T-helper 2 cell treated with Interferon-gamma antibody and Interleukin-4, amounts not matched to agents 100 ng/mL and 5 ng/mL, for 36 hours (primary cell): ENCODE measurements around the gene SGTA. TPM values are rescaled to one million over a fixed set of nuclear protein-coding genes. Genes with fewer than 3 reads are reported as not detected.

ENCODE experiments used
- intact Hi-C: fragments of 100-400 bp; cut with micrococcal nuclease; formaldehyde crosslinking; loops from one replicate; pipeline ENCODE4 v1.15.1; 2023
- total RNA-seq: library from RNA; stranded (reverse); gene quantifications from 2 replicates; pipeline ENCODE4 v1.2.3, GENCODE V29; 2022

The SGTA gene
- total RNA-seq, 1 donor from 2014 or later: 50.1 TPM

GRCh38 chr19:2756477-2756876 is 26.6 kb downstream of the SGTA start:
- intact Hi-C loops: no loop called here

- intact Hi-C loops: no loop called here
These were observed 27.3 kb downstream of the SGTA start for GRCh38 chr19:2755811-2756210.

DNA sequence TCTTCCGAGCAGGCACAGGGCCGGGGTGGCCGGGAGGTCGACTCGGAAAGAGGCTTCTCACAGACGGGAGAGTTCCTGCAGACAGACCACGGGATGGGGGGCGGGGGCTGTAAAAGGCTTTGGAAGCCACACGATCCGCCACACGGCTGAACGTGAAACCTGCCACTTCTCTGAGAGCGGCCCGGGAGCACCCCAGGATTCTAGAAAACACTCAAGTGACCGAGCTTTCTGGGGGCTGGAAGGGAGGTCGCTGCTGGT is 27.7 kb downstream of the SGTA start:
- intact Hi-C loops: no loop called here

- intact Hi-C loops: no loop called here
These were observed 28.2 kb downstream of the SGTA start for GRCh38 chr19:2754659-2755447.

DNA sequence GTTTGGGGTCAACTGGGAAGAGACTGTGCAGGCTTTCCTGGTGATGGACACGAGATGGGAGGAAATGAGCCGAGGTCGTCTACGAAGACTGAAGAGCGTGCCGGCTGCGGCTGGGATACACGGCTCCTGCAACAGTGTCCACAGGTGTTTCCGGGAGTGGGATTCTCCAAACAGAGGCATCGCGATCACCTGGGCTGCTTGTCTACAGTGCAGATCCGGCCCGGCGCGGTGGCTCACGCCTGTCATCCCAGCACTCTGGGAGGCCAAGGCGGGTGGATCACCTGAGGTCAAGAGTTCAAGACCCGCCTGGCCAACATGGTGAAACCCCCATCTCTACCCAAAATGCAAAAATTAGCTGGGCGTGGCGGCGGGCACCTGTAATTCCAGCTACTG is 31.6 kb downstream of the SGTA start:
- intact Hi-C loops: no loop called here

DNA sequence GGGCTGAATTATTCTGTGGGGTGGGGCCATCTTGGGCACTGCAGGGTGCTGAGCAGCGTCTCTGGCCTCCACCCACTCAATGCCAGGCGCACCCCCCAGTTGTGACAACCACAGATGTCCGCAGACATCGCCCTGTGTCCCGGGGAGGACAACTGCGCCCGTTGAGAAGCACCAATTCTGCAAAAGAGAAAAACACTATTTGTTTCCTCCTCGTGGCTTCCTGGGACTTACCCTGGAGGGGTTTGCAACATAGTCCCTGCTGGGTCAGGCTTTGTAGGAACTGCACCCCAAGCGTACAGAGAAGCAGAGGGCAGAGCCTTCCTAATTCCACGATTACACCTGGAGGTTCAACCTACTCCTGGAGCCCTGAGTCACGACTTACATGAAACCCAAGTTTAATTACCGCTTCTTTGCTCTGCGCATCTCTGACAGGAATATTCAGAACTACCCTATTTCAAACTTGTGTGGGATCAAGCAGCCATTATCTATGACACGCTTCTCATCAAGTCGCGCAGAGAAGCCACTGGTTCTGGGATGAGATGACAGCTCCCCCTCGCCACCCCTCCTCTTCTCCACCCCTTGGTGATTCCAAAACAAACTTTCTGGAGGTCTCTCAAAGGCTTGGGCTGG is 32.1 kb downstream of the SGTA start:
- intact Hi-C loops: no loop called here

DNA sequence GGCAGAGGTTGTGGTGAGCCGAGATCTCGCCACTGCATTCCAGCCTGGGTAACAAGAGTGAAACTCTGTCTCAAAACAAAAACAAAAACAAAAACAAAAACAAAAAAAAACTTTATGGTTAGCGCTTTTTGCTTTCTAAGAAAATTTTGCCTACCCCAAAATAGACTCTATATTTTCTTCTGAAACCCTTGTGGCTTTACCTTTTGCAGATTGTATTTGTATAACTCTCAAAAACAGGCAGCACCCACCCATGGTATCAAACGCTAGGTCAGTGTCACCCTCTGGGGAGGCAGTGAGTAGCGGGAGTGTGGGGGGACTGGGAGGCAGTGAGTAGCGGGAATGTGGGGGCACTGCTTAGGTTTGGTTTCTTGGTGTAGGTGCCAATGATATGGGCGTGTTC is 35.7 kb downstream of the SGTA start:
- intact Hi-C loops: loop anchor here (5.0 kb wide), 1 partner anchor 270 kb away; the partner anchor contains the start of gene GADD45B

DNA sequence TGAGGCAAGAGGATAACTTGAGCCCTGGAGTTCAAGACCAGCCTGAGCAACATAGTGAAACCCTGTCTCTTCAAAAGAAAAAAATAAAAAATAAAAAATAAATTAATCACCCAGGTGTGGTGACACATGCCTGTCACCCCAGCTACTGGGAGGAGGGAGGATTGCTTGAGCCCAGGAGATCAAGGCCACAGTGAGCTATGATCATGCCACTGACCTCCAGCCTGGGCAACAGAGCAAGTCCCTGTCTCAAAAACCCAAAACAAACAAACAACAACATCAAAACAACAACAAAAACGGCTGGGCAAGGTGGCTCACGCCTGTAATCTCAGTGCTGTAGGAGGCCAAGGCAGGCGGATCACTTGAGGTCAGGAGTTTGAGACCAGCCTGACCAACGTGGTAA is 39.0 kb downstream of the SGTA start:
- intact Hi-C loops: no loop called here

DNA sequence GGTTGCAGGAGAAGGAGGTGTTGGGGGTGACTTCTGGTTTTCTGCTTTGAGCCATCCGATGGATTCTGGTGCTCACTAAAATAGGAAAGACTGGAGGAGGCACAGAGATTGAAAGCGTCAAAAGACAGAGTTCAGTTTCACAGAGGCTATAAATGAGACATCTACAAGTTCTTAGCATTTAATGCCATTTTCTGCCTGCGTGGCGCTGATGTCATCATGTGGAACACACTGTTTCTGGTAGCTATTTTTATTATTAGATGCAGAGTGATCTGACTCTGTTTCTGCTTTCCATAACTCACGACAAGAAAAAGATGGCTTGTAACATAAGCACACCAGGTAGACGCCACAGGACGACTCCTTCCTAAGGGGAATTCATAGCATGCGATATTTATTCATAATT is 40.0 kb downstream of the SGTA start:
- intact Hi-C loops: no loop called here

GRCh38 chr19:2740314-2740656 is 42.8 kb downstream of the SGTA start:
- intact Hi-C loops: loop anchor here (1.0 kb wide), 1 partner anchor 43 kb away; the partner anchor contains the start of gene SGTA

GRCh38 chr19:2739602-2740313 is 43.3 kb downstream of the SGTA start, which contains the start of gene SLC39A3:
TSS of gene SLC39A3 (minus strand) at chr19:2740017. CDS start at chr19:2737257, 2,760 bp downstream.
- intact Hi-C loops: loop anchor here (1.0 kb wide), 1 partner anchor 44 kb away; the partner anchor contains the start of gene SGTA

DNA sequence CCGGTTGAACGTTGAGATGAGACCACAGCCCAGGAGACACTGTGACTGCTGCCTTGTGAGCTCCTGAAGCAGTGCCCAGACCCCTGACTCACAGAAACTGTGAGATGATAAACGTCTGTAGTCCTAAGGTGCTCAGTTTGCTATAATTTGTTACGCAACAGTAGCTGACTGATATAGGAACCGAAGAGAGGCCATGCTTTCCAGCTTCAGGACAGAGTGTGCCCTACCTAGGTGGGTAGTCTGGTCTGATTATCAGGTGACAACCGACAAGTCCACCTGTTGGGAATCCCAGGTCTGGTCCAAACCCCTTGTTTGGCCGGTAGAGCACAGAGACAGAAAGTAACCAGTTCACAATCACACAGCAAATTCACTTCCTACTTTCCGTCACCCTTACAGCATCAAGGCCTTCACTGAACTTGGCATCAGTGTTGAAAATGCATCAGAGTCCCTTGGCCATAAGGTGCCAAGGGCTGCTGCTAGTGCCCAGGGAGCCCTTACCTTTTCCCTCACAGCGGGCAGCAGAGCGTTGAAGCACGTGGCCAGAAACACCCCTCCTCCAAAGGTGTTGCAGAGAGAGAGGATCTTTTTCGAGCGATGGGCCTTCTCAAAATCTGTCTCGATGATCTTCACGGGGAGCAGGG is 46.4 kb downstream of the SGTA start:
- intact Hi-C loops: no loop called here

- intact Hi-C loops: no loop called here
These were observed 47.7 kb downstream of the SGTA start for GRCh38 chr19:2735374-2735773.

GRCh38 chr19:2734589-2735288 is 48.3 kb downstream of the SGTA start:
- intact Hi-C loops: no loop called here

- intact Hi-C loops: no loop called here
These were observed 49.0 kb downstream of the SGTA start for GRCh38 chr19:2733930-2734588.

GRCh38 chr19:2732883-2733282 is 50.2 kb downstream of the SGTA start:
- intact Hi-C loops: no loop called here

DNA sequence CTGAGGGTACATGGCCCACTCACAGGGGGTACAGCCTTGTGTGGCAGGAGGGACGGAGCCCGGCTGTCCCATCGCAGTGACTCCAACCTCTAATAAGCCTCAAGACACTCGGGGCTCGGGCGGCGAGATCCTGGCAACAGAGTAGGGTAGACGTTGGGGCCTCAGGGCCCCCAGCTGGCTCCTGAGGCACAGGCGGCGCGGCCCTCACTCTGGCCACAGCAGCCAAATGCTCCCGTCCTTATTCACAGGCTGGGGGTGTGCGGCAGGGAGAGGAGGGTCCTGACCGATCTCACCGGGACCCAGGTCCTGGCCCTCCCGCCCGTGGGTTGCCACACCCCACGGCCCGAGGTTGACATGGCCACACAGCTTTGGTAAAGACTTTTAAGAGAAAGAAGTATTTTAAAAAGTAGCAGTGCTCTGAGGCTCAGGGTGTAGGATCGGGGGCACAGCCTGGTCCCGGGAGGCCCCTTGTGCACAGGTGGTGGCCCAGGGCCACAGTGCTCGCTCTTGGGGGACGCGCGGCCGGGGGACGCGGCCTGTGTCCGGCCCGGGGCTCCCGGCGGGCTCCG is 50.8 kb downstream of the SGTA start:
- intact Hi-C loops: no loop called here

DNA sequence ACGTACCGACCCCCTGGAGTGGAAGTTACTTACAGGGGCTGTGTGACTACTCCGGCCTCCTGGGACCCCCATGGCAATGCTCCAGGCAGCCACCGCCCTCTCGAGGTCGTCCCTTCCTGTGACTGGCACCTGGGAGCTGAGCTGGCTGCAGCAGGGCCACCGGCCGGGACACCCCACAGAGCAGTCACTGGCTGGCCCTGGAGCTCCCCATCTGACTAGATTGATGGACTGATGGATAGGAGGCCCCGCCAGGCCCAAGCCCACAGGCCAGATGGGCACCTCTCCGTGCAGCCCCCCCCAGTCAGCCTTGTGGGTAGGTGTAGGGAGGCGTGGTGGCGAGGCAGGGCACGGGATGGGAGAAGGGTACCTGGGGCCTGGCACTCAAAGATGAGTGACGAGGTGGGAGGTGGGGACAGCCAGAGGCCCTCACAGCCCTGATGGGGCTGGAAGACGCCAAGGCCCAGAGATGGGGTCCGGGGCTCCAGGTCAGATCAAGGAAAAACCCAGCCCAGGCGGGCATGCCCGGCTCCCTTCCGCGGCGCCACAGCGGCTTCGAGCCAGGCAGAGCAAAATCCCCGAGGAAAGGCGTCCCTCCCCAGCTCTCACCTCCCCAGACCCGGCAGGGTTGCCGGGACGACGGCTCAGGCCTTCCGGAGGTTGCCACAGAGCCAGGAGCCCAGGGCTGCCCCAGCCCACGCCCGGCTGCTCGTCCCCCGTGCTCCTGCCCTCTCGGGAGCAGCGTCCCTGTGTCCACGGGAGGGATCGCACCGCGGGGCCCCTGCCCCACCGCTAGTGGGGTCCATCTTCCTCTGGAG is 51.7 kb downstream of the SGTA start:
- intact Hi-C loops: no loop called here

GRCh38 chr19:2729943-2730818 is 52.9 kb downstream of the SGTA start:
- intact Hi-C loops: no loop called here
